Iris pigment epithelial cell (primary cell): Measurements from ENCODE around the gene RAB3GAP2.
"Not testable (repeated sequence)": the region's sequence is repeated elsewhere in the genome, so short reads cannot be mapped to it uniquely, and the experiment has no call there.

Experiments
- DNase-seq: peaks from one replicate; pipeline ENCODE4 v3.0.0-alpha.2; 2011; ENCODE audit warnings: low read depth

Gene RAB3GAP2

DNA sequence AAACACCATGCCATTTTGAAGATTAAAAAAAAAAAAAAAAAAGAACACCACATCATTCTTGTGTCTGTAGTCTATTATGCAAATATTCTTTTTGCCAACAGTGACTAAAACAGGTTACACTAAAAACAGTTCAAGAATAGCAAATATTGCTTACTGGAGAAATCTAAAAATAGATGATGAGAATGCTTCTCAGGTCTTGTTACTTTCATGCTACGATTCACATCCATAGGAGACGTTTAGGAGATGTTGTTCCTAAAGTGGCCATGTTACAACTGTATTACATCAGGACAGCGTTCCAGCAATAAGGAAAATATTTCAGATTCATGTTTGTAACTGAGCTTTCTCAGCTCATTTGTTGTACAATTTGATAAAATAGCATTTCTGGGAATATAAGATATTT is 32.3 kb downstream of the RAB3GAP2 start:
- no peak for DNase-seq

DNA sequence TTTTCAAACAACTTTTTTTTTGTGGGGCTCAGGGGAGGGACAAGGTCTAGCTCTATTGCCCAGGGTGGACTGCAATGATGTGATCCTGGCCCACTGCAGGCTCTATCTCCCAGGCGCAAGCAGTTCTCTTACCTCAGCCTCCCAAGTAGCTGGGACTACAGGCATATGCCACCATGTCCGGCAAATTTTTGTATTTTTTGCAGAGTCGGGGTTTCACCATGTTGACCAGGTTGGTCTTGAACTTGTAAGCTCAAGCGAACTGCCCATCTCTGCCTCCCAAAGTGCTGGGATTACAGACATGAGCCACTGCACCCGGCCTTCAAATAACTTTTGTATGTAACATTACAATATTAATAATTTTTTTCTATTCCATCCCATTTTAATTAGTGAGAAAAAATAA is 33.0 kb downstream of the RAB3GAP2 start:
- no peak for DNase-seq

DNA sequence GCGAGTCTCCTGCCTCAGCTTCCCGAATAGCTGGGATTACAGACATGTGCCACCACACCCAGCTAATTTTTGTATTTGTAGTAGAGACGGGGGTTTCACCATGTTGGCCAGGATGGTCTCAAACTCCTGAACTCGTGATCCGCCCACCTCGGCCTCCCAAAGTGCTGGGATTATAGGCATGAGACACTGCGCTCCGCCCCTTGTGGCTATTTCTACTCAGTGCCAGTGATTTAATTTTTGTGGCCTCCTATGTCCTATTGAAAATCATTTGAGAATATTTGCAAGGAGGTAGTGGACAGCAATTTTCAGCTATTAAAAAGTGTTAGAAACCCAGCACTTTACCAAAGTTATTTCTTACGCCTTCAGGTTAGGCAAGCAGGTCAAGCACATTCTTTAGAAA is 36.0 kb downstream of the RAB3GAP2 start:
- not testable (repeated sequence) for DNase-seq

DNA sequence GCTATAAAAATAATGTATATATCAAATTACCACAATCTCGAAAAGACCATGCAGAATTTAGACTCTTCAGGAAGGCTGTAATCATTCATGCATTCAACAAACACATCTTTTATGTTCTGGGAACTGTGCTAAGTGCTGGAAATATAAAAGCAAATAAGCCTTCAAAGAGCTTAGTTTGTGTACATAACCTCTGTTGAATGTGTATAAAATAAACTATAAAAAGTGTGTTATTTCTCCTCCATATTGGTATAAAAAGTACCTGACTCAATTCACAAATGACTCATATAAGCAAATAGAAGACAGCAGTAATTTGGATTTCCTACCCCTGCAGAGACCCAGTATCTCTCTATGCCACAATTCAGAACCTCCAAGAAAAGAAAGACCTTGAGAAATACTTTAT is 36.8 kb downstream of the RAB3GAP2 start:
- no peak for DNase-seq

- no peak for DNase-seq
These were observed 38.3 kb downstream of the RAB3GAP2 start for GRCh38 chr1:220233927-220234326.

- no peak for DNase-seq
These were observed 42.5 kb downstream of the RAB3GAP2 start for GRCh38 chr1:220229771-220230170.

- DNase-seq = no peak
These were observed 44.9 kb downstream of the RAB3GAP2 start for GRCh38 chr1:220227393-220227792.

DNA sequence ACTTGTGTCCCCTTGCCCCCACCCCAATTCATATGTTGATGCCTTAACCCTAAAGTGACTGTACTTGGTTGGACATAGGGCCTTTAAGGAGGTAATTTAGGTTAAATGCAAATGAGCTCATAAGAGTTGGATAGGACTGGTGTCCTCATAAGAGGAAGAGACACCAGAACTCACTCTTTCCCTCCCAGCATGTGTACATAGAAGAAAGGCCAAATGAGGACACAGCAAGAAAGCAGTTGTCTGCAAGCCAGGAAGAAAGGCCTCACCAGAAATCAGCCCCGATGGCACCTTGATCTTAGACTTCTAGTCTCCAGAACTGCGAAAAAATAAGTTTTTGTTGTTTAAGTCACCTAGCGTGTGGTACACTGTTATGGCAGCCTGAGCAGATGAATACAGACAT is 45.5 kb downstream of the RAB3GAP2 start:
- no peak for DNase-seq

GRCh38 chr1:220225957-220226356 is 46.3 kb downstream of the RAB3GAP2 start:
- DNase-seq = no peak

DNA sequence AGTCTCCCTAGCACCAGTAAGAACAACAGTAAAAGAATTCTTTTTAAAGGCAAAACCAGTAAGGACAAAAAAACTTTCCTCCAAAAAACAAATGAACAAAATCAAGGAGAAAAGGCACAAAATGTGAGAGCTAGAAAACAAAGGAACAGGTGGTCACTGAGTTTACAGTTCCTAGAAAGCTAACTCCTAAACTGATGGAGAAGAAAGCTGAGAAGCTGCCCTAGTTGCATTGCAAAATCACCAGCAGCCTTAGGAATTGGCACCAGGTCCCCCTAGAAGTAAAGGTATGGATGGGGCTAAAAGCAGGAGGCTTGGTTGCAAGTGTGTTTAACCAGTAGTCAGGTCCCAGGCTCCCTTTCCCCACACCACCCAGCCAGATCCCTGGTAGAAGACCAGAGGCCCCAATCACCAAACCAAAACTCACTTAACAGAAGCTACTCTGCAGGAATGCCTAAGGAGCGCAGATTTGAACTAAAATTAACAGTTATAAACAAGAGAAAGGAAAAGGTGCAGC is 47.6 kb downstream of the RAB3GAP2 start:
- no peak for DNase-seq

GRCh38 chr1:220224033-220224432 is 48.2 kb downstream of the RAB3GAP2 start:
- no peak for DNase-seq

DNA sequence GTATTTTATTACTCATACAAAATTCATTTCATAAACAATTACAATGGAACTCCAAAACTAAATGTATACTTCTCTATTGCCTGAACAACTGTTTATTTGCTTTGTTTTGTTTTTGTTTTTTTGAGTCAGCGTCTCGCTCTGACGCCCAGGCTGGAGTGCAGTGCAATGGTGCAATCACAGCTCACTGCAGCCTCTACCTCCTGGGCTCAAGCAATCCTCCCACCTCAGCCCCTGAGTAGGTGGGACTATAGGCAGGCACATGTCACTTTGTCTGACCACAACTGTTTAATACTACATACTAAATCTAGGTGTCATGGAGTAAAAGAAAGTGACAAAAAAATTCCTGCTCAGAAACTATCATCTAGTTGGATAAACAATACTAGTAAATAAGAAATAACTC is 49.3 kb downstream of the RAB3GAP2 start:
- DNase-seq = no peak

- no peak for DNase-seq
These were observed 50.6 kb downstream of the RAB3GAP2 start for GRCh38 chr1:220221670-220222069.

GRCh38 chr1:220221269-220221668 is 51.0 kb downstream of the RAB3GAP2 start:
- DNase-seq = no peak

DNA sequence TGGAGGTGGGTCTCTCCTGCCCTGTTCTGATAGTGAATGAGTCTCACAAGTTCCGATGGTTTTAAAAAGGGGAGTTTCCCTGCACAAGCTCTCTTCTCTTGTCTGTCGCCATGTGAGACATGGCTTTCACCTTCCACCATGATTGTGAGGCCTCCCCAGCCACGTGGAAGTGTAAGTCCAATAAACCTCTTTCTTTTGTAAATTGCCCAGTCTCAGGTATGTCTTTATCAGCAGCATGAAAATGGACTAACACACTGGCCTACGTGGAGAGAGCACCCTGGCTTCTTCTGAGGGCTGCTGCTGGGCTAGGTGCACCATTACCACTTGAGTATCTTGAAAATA is 51.6 kb downstream of the RAB3GAP2 start:
- DNase-seq = not testable (repeated sequence)

DNA sequence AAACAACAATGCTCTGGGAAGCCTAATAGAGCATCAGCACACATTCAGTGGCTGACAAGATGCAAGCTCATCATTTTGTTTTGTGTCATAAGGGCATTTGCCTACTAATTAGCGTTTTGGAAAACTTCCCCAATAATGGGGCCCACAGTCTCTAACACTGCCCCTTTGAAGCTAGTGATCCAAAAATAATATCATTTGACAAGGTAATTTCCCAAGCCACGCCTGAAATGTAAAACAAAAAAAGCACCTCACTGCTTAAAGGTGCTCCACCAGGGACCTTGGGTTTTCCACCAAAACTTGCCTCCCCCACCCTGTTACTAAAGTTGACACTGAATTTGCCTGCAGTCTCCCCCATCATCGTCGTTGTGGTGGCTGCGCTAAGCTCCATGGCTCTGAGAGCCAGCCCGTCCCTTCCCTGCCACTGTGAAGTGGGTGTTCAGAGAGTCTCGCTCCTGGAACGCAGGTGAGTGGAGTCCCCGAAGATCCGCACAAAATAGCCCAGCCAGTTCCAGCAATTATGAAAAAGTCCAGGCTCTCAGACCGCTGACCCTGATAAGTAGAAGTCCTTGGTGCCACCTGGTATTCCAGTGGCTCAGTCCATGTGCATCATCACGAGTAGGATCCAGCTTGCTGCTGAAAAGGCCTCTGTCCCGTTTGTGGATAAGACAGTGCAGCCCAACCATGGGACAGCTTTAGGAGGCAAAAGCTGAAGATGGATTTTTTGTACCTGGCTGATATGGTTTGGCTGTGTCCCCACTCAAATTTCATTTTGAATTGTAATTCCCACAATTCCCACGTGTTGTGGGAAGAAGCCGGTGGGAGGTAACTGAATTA is 52.2 kb downstream of the RAB3GAP2 start:
- no peak for DNase-seq

GRCh38 chr1:220219136-220219442 is 53.2 kb downstream of the RAB3GAP2 start:
- peak; percentile 43 for DNase-seq

GRCh38 chr1:220218397-220219135 is 53.7 kb downstream of the RAB3GAP2 start:
- DNase-seq = peak; percentile 86

GRCh38 chr1:220217383-220217988 is 54.8 kb downstream of the RAB3GAP2 start:
- peak; percentile 16 for DNase-seq

GRCh38 chr1:220213382-220213983 is 58.8 kb downstream of the RAB3GAP2 start:
- peak; percentile 15 for DNase-seq

DNA sequence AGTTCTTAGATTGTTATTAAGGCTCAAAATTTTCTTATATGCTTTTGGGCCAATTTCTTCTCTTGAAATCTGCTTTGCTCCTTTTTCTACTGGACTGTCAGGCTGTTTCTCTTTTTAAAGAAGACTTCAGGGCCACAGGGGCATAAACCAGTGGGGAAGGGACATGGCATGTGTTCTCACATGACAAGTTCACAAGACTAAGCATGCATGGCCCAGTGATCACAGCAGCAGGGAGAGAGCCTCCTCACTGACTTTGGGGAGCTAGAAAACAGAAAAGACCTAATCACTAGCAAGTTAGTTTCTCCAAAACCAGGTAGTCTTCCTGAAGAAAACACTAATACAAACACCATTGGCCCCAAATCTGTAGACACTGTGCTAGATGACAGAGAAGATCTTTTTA is 64.8 kb downstream of the RAB3GAP2 start:
- no peak for DNase-seq

DNA sequence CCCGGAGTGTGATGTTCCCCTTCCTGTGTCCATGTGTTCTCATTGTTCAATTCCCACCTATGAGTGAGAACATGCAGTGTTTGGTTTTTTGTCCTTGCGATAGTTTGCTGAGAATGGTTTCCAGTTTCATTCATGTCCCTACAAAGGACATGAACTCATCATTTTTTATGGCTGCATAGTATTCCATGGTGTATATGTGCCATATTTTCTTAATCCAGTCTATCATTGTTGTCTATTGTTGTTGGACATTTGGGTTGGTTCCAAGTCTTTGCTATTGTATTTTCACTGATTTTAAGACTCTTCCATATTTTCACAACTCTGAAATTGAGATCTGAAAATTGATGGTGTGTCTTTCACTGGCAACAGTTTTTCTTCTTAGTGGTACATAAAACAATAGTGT is 67.5 kb downstream of the RAB3GAP2 start:
- not testable (repeated sequence) for DNase-seq

DNA sequence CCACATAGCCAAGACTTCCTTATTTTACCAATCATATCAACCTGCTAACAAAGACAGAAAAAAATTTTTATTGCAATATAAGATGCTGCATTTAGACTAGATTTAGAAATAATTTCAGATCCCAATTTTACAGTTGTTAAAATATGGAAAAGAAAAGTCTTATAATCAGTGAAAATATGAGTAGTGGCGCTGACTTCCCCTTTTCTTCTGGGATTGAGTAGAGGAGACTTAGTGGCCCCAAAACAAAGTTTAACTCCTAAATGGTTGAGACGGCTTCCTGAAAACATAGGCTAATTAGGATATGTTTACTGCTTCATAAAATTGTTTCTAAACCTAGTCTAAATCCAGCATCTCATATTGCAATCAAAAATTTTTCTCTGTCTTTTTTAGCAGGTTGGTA is 68.4 kb downstream of the RAB3GAP2 start:
- no peak for DNase-seq
